UCSD-AML1 (cell line): Measurements from ENCODE around the gene TAF4B.

Experiments used
- DNase-seq: peaks from one replicate; lab custom pipeline; 2025; ENCODE audit not compliant: unreplicated experiment; lab: John Stamatoyannopoulos, UW

TAF4B gene

DNA sequence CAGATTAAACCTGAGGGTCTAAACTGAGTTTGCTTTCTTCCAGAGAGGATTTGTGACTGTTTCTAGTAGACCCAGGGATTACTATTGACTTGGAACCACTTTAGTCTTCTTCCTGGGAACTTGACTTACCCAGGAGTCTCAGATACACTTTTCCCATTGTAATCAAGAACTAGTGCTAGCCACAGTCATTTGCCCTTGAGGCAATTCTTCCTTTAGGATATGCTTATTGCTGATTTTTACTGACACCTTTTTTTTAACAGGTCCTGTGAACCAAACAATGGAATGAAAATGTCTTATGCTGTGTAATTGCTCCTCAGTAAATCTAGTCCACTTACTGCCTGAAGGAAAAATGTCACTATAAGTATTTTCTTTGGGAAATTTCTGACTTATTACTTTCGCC is 78.3 kb downstream of the TAF4B start:
- no peak for DNase-seq

DNA sequence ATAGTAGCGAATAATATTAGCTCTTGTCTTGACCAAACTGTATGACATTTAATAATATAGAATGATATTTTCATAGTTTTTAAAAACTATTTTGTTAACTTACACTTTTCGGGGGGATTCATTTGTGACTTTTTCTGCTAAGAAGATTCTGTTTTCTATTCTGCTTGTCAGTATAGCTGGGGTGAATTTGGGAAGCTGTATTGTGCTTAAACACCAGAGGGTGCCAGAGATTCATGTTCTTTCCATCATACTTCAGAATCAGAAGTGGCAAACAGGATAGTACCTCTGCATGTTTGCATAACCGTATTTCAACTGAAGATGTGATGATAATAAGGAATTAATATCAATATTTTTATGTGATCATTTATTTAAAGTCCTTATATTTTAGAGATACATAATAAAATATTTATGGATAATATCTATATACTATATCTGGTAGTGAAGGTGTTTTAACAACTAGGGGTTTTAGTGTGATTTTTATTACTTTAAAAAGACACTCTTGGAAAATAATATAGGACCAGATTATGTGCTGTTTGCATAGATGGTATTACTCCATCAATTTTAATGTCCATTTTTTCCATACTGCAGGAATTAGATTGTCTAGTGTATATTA is 81.0 kb downstream of the TAF4B start:
- DNase-seq, result no peak

GRCh38 chr18:26309281-26309680 is 83.0 kb downstream of the TAF4B start:
- DNase-seq, result no peak

GRCh38 chr18:26312199-26312598 is 86.0 kb downstream of the TAF4B start:
- no peak for DNase-seq

- no peak for DNase-seq
Measured at GRCh38 chr18:26317398-26317797, 91.2 kb downstream of the TAF4B start.

DNA sequence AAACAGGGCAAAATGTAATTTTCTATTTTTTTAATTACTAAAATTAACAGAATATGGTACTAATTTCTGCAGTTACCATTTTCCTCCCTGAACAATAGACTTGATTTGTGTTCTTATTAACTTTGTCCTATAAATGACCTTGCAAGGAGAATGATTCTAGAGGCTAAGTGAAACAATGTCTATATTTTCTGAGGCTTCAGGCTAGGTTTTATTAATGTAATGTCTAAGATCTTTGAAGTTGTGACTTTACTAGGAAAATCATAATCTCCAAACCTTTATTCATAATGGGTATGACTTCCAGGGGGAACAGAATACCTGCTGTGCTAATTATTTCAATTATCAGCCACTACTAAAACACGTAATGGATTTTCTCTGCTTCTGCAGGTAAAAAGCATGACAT is 94.4 kb downstream of the TAF4B start:
- DNase-seq, result no peak

GRCh38 chr18:26322890-26323653 is 96.8 kb downstream of the TAF4B start:
- no peak for DNase-seq

DNA sequence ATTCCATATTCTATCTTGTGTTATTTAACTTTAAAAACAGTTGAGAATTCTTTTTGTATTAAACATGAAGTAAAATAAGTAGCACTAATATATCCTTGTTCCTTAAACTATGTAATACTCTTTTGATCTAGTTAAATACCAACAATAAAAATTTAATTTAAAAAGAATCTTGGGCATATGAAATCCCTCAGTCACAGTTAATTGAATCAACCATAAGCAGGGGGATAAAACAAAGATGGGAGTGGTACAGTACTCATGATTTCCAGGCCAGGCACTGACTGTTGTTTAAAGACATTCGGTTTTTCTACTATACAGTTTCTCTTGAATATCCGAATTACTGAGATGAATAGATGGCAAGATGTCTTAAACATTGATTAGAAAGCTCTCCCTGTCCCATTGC is 99.5 kb downstream of the TAF4B start:
- DNase-seq, result no peak

DNA sequence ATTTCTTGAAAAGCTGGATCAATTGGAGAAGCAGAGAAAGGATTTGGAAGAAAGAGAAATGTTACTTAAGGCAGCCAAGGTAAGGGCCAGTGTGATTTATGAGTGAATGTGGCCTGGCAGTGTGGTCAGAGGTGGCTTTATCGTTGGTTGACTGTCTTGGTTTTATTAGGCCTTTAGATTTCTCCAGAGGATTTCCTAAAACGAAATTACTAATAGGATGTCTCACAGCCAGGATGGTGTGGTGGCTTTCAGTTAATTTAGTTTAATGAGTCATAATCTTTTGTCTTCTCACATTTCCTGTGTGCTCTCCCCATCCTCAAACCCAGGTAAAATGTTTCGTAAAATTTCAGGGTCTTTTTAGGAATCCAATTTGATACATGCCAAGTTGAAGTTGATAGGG is 100.8 kb downstream of the TAF4B start:
- no peak for DNase-seq

- DNase-seq, result no peak
Measured at GRCh38 chr18:26332991-26333390, 106.7 kb downstream of the TAF4B start.

DNA sequence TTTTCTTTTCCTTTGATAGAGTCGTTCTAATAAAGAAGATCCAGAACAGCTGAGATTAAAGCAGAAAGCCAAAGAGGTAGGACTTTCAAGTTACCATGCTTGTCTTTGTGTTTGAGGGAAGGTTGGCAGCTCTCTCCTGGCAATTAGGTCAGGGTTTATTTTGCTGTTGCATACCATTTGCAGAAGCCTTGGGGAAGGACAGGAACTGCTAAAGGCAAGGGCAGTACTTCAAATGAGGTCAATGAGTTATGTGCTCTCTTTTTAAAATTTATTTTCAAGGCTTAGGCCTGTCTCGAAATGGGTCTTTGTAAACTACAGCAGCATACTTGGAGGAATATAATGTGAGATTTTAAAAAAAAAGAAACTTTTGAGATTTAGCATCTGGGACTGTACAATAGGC is 108.9 kb downstream of the TAF4B start:
- no peak for DNase-seq

DNA sequence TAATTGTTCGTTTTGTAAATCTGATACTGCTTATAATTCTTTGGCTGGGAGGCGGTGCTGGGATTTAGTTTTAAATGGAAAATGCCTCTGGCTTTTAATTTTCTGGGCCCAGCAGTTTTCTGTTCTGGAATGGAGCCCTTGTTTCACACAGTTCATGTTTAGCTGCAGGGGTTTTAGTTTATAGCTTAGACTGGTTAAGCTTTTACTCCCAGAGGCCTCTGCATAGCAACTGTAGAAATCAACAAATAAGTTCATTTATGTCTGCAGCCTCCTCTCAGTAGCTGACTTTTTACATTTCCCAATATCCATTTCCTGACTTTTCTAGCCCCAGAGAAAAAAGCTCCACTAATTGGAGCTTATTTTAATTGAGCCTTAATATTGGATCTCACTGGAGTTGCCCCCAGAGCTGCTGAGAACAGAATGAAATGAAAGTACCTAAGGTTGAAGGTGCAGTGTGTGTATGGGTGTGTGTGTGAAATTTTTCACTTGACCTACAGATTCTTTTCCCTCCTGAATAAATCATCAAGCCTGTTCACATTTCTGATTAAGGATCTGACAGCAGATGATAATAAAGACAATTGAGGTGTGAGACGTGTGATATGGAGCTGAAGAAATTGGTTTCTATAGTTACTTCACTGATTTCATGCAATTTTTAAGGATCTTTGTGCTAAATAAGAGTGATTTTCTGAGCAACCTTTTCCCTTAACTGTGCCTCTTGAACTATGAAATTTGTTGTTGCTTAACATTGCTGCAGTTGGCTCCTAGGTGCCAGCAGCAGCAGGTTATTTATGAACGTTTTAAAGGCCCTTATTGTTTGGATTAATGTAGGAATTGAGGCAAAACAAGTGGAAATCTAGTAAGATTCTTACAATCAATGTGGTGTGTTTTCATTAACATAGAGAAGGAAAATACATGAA is 109.6 kb downstream of the TAF4B start:
- DNase-seq, result no peak

DNA sequence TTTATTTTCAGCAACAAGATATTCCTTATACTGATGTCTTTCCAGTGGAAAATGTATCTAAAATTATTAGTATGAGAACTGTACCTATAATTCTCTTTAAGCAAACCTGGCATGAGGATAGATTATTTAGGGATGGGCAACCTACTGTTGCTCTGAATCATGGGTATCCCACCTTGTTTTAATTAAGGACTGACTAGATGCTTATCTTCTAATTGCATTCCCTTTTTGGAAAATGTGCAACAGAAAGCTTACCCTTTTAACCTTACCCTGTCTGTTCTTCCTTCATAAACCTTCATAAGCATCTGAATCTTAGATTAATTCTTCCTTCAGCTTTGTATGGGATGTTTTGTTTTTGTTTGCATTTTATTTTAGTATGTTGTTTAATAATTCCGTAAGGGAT is 110.3 kb downstream of the TAF4B start:
- no peak for DNase-seq

DNA sequence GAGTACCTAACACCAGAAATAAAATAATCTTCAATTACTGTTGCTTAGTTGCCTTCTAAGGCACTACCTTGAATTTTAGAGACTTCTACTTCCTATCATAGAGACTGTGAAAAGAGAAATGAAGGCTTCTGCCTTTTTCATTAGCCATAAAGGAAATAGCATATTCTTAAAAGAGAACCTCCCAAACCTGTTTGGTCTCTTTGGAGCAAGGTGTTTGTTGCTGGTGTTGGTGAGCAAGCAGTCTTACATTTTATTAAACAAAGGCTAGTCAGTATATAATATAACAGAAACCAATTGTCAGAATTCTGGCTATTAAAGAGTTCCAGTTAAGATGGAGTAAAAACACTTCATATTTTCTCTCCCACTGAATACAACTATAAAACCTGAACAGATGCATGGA is 116.4 kb downstream of the TAF4B start:
- DNase-seq, result no peak

DNA sequence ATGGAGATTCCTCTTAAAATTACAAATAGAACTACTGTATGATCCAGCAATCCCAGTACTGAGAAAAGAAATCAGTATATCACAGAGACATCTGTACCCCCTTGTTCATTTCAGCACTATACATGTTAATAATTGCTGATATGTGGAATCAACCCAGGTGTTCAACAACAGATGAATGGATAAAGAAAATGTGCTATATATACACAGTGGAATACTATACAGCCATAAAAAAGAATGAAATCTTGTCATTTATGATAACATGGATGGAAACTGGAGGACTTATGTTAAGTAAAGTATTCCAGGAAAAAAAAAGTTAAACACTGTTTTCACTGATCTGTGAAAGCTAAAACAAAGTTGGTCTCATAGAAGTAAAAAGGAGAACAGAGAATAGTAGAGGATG is 124.7 kb downstream of the TAF4B start:
- no peak for DNase-seq

- DNase-seq, result no peak
Measured at GRCh38 chr18:26356045-26356785, 130.0 kb downstream of the TAF4B start.

DNA sequence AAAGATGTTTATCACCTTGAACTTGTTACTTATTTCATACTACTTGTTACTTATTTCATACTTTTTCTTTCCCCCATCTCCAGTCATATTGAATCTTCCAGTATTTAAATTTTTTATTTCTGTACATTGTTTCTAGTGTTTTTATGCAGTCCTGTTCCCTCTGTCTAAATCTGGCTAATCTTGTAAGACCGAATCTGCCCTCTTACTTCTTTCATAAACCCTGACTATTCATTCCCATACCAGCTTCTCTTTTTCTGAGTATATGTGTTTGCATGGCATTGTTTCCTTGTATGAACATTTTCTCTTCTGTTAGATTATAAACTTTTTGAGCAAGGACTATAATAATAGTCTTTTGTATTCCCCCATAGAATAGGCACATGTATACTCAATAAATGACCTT is 131.7 kb downstream of the TAF4B start:
- DNase-seq, result no peak

DNA sequence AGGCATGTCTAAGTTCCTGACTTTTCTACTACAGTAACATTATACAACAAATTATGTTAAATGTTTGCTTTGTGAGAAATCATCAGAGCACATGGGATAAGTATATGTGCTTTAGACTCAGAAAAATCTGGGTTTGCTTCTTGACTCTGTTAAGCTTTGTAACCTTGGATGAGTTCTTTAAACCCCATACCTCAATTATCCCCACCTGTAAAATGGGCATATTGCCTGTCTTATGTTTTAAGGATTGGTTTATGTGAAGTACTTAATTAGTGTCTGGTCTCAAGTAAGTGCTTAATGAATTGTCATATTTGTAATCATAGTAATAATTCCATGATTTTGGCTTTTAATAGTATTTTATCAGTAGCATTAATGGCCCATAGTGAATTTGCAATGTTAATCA is 135.8 kb downstream of the TAF4B start:
- DNase-seq, result no peak

DNA sequence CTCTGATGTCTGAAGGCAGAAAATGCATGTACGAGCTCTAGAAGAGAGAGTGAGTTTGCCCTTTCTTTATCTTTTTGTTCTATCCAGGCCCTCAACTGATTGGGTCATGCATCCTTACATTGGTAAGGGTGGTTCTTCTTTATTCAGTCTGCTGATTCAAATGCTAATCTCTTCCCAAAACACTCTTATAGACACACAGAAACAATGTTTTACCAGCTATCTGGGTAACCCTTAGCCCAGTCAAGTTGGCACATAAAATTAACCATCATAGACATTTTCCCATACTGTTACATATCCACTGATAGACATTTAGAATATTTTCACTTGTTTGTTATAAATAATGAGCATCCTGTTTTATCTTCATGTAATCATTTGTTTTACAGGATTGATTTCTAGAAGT is 141.2 kb downstream of the TAF4B start:
- DNase-seq, result no peak

DNA sequence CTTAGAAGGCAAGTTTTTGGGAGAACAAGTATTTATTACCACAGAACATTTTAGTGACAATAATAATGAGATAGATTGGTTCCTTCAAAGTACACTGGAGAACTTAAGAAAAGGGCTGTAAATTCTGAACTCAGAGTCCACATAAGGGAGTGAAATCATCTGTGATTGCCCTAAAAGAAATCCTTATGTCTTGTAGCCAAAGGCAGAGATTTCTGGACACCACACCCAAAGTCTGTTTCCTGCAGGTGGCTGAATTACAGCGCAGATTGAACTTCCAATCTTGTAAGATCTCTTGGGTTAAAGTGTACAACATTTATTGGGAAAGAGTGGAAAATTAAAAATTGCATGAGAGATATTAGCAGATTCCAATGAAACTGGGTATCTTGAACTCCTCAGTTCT is 143.8 kb downstream of the TAF4B start:
- no peak for DNase-seq

DNA sequence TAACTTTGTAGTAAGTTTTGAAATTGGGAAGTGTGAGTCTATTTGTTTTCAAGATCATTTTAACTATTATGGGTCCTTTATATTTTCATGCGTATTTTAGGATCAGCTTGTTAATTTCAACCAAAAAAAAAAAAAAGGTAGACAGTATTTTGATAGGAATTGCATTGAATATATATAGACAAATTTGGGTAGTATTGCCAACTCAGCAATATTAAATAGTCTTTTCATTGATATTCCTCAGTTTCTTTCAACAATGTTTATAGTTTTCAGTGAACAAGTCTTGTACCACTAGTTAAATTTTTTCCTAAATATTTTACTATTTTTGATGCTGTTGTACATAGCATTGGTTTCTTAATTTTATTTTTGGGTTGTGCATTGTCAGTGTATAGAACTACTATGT is 149.9 kb downstream of the TAF4B start:
- no peak for DNase-seq
